ENCODE data around the gene NKX6-1. TPM values are rescaled to one million over a fixed set of nuclear protein-coding genes. Genes with fewer than 3 reads are reported as not detected.

NKX6-1 gene
- total RNA-seq (0.35 TPM), polyA plus RNA-seq (ENCODE audit: insufficient read depth, low read depth, low replicate concordance) (not detected)
- long read RNA-seq, donor 1, result 0 reads
- long read RNA-seq, donor 2, result 0 reads
- long read RNA-seq, donor 3, result 0 reads
- long read RNA-seq, donor 4, result 0 reads
- long read RNA-seq, donor 5, result 0 reads
- long read RNA-seq, donor 6, result 0 reads
- long read RNA-seq, donor 7, result 0 reads
- long read RNA-seq, donor 8, result 0 reads
- long read RNA-seq, donor 9, result 0 reads
- long read RNA-seq, donor 10, result 0 reads

DNA sequence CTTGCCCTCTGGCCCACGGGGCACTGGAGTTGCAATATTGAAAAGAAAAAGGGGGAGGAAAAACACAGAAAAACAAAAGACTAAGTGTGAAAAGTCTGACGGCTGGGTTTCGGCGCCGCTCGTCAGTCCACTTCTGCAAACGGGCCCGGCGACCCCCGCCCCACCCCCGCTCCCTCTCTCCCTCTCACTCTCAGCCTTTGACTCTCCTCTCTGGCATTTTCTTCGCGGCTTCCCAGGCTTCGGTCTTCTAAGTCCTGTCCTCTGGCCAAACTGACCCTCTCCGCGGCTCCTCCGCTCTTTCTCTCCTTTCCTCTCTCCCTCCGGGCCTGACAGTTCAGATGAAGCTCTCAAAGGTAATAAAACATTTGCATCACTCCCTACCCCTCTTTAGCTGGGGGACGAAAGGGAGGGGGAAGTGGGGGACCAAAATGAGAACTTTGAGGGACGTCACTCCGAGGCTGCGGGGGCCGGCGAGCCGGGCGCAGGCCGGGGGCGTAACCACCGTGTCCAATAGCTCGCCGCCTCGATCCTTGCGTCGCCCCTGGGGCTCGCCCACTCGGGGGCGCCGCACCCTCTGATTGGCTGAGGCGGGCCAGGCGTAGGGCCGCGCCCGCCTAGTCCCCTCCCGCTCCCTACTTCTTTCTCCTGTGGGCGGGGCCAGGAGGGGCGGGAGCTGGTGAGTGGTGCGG is at the start of gene NKX6-1:
Gene NKX6-1 (minus strand): TSS at position 358 of the 689 bp plus-strand sequence. CDS start 1,064 bp downstream, outside the sequence.
- Histone ChIP-seq H3K9ac (ENCODE audit: low read length in 3 of 3) (no peak within 1 kb of the TSS), H3K27ac (ENCODE audit: low read depth in 2 of 2, low read length in 2 of 2) (no peak within 1 kb of the TSS), H3K4me3 (ENCODE audit: low read length in 3 of 3) (peak within 1 kb of the TSS; percentile 7 to 33 (median 24)), H3K36me3 (ENCODE audit: control insufficient read depth in 2 of 3, insufficient read depth in 3 of 3, low read length in 3 of 3) (no peaks in the 10 kb centered on the region), H3K27me3 (ENCODE audit: control insufficient read depth, insufficient read depth, low read length) (peaks cover 81% of the 10 kb centered on the region), H3K9me3 (ENCODE audit: control insufficient read depth in 2 of 3, insufficient read depth in 1 of 3, low read length in 3 of 3) (no peaks in the 10 kb centered on the region), H3K4me1 (ENCODE audit: control insufficient read depth in 2 of 3, insufficient read depth in 2 of 3, low read depth in 1 of 3, low read length in 3 of 3) (peaks cover 0 to 10% (median 0%) of the 10 kb centered on the region in 3 donors)
- intact Hi-C loops (cut with DNase I), result no loop called here
- TF ChIP-seq CTCF (IDR thresholded peaks at IDR 0.05; ENCODE audit: borderline replicate concordance, extremely low read depth, insufficient read depth), result no peak
- no peak for FAIRE-seq
- DNase-seq, result peak; percentile 81 to 92 (median 89)

GRCh38 chr4:84547211-84547610 is 48.1 kb upstream of the NKX6-1 start:
- DNase-seq (peak in 1 of 5 donors; percentile 3), FAIRE-seq (no peak)
- intact Hi-C loops (cut with DNase I), result no loop called here
- Histone ChIP-seq H3K4me3 (ENCODE audit: low read length in 3 of 3) (no peak overlapping the region), H3K9me3 (ENCODE audit: control insufficient read depth in 2 of 3, insufficient read depth in 1 of 3, low read length in 3 of 3) (no peaks in the 10 kb centered on the region), H3K27ac (ENCODE audit: low read depth in 2 of 2, low read length in 2 of 2) (no peak overlapping the region), H3K4me1 (ENCODE audit: control insufficient read depth in 2 of 3, insufficient read depth in 2 of 3, low read depth in 1 of 3, low read length in 3 of 3) (no peaks in the 10 kb centered on the region), H3K27me3 (ENCODE audit: control insufficient read depth, insufficient read depth, low read length) (no peaks in the 10 kb centered on the region), H3K36me3 (ENCODE audit: control insufficient read depth in 2 of 3, insufficient read depth in 3 of 3, low read length in 3 of 3) (no peaks in the 10 kb centered on the region), H3K9ac (ENCODE audit: low read length in 3 of 3) (no peak overlapping the region)
- TF ChIP-seq CTCF (IDR thresholded peaks at IDR 0.05; ENCODE audit: borderline replicate concordance, extremely low read depth, insufficient read depth), result no peak

GRCh38 chr4:84545093-84545492 is 46.0 kb upstream of the NKX6-1 start:
- DNase-seq, result peak in 1 of 5 donors; percentile 15
- H3K27me3 ChIP-seq (ENCODE audit: control insufficient read depth, insufficient read depth, low read length), result no peaks in the 10 kb centered on the region
- no peaks in the 10 kb centered on the region for H3K4me1 ChIP-seq (ENCODE audit: control insufficient read depth in 2 of 3, insufficient read depth in 2 of 3, low read depth in 1 of 3, low read length in 3 of 3)
- FAIRE-seq, result no peak
- H3K9me3 ChIP-seq (ENCODE audit: control insufficient read depth in 2 of 3, insufficient read depth in 1 of 3, low read length in 3 of 3), result no peaks in the 10 kb centered on the region
- no peak for TF ChIP-seq CTCF (IDR thresholded peaks at IDR 0.05; ENCODE audit: borderline replicate concordance, extremely low read depth, insufficient read depth)
- H3K27ac ChIP-seq (ENCODE audit: low read depth in 2 of 2, low read length in 2 of 2), result no peak overlapping the region
- H3K4me3 ChIP-seq (ENCODE audit: low read length in 3 of 3), result no peak overlapping the region
- intact Hi-C loops (cut with DNase I), result no loop called here
- no peak overlapping the region for H3K9ac ChIP-seq (ENCODE audit: low read length in 3 of 3)
- no peaks in the 10 kb centered on the region for H3K36me3 ChIP-seq (ENCODE audit: control insufficient read depth in 2 of 3, insufficient read depth in 3 of 3, low read length in 3 of 3)
